Liver (tissue), 9 donors: ENCODE data around the gene UBXN6. TPM values are rescaled to one million over a fixed set of nuclear protein-coding genes. Genes with fewer than 3 reads are reported as not detected.

ENCODE experiments used
- DNase-seq: peaks from one replicate; pipeline ENCODE4 v3.0.0-alpha.2; 2017; ENCODE audit warnings: low spot score
- H3K27ac ChIP-seq, 2 donors: one replicate each; pipeline ENCODE4 v1.7.0; 2013; ENCODE audit warnings: inconsistent platforms in 2 of 2, low read length in 2 of 2, control low read depth in 1 of 2, low read depth in 1 of 2, mild to moderate bottlenecking in 1 of 2
- H3K27me3 ChIP-seq, 4 donors: one replicate each; pipeline versions ENCODE4 v1.6.1 to v1.7.0; 2013; ENCODE audit warnings: low read length in 3 of 4, inconsistent platforms in 1 of 4, mild to moderate bottlenecking in 1 of 4, moderate library complexity in 1 of 4; ENCODE audit not compliant: control insufficient read depth in 4 of 4, insufficient read depth in 4 of 4
- H3K36me3 ChIP-seq, 4 donors: one replicate each; pipeline versions ENCODE4 v1.6.1 to v1.7.0; 2013; ENCODE audit warnings: low read length in 3 of 4, mild to moderate bottlenecking in 3 of 4, low read depth in 1 of 4, moderate library complexity in 1 of 4; ENCODE audit not compliant: control insufficient read depth in 4 of 4, insufficient read depth in 3 of 4
- H3K4me1 ChIP-seq, 4 donors: one replicate each; pipeline versions ENCODE4 v1.6.1 to v1.7.0; 2013; ENCODE audit warnings: low read length in 3 of 4, mild to moderate bottlenecking in 3 of 4, moderate library complexity in 1 of 4; ENCODE audit not compliant: control insufficient read depth in 4 of 4, insufficient read depth in 4 of 4
- H3K4me3 ChIP-seq, 3 donors: one replicate each; pipeline versions ENCODE4 v1.6.1 to v1.7.0; 2013; ENCODE audit warnings: low read length in 3 of 3, control low read depth in 1 of 3, low read depth in 1 of 3, mild to moderate bottlenecking in 1 of 3
- H3K9ac ChIP-seq, 2 donors: one replicate each; pipeline ENCODE4 v1.7.0; 2013; ENCODE audit warnings: low read length in 2 of 2, mild to moderate bottlenecking in 2 of 2, moderate library complexity in 2 of 2, control low read depth in 1 of 2, low read depth in 1 of 2
- H3K9me3 ChIP-seq, 4 donors: one replicate each; pipeline versions ENCODE4 v1.6.1 to v1.7.0; 2013; ENCODE audit warnings: low read length in 3 of 4; ENCODE audit not compliant: control insufficient read depth in 4 of 4
- ATF3 ChIP-seq: IDR thresholded peaks from 2 replicates; pipeline ENCODE4 v1.6.1; 2016; ENCODE audit warnings: antibody characterized with exemption
- CTCF ChIP-seq: fragments of 150-350 bp; IDR thresholded peaks from 2 replicates; pipeline ENCODE4 v1.5.1; 2017; ENCODE audit warnings: improper control_type of control experiment, low read depth, low read length; ENCODE audit not compliant: missing input control
- FOXA2 ChIP-seq: IDR thresholded peaks from 2 replicates; pipeline ENCODE4 v1.6.1; 2016; ENCODE audit warnings: antibody characterized with exemption
- GABPA ChIP-seq, 2 donors: IDR thresholded peaks in 1 of 2; conservative IDR thresholded peaks in 1 of 2; 2 replicates each; pipeline ENCODE4 v1.6.1; 2016; ENCODE audit warnings: antibody characterized with exemption in 2 of 2, mild to moderate bottlenecking in 1 of 2, moderate library complexity in 1 of 2
- HNF4A ChIP-seq, 2 donors: conservative IDR thresholded peaks; 2 replicates each; pipeline ENCODE4 v1.6.1; 2016; ENCODE audit warnings: antibody characterized with exemption in 2 of 2, mild to moderate bottlenecking in 2 of 2
- HNF4G ChIP-seq: IDR thresholded peaks from 2 replicates; pipeline ENCODE4 v1.6.1; 2016; ENCODE audit warnings: antibody characterized with exemption
- JUND ChIP-seq, 2 donors: IDR thresholded peaks; 2 replicates each; pipeline ENCODE4 v1.6.1; 2016; ENCODE audit warnings: antibody characterized with exemption in 2 of 2
- NR2F2 ChIP-seq: IDR thresholded peaks from 2 replicates; pipeline ENCODE4 v1.6.1; 2016; ENCODE audit warnings: antibody characterized with exemption
- RXRA ChIP-seq, 2 donors: IDR thresholded peaks; 2 replicates each; pipeline ENCODE4 v1.6.1; 2017 to 2018; ENCODE audit warnings: antibody characterized with exemption in 2 of 2, mild to moderate bottlenecking in 1 of 2
- YY1 ChIP-seq: IDR thresholded peaks from 2 replicates; pipeline ENCODE4 v1.6.1; 2016; ENCODE audit warnings: antibody characterized with exemption, mild to moderate bottlenecking
- ZBTB33 ChIP-seq: IDR thresholded peaks from 2 replicates; pipeline ENCODE4 v1.6.1; 2016; ENCODE audit warnings: antibody characterized with exemption
- WGBS: extraction: QIAGEN DNeasy Blood & Tissue Kit; methylation state at CpG from one replicate; pipeline ENCODE4 v1.1.7; 2013; 5-methylcytosine and 5-hydroxymethylcytosine counted together
- polyA plus RNA-seq, 2 donors: library from polyadenylated mRNA; stranded (reverse) in 1 of 2; unstranded in 1 of 2; fragments of 200-250 nt in 1 of 2; fragments of >200 nt in 1 of 2; fragmentation: Nextera tagmentation in 1 of 2; extraction: Ambion mirVana in 1 of 2; gene quantifications; one replicate each; pipeline versions ENCODE4 v1.2.1 to v1.2.3, GENCODE V29; 2013 to 2015
- total RNA-seq, 2 donors: library from RNA; depleted of rRNA; stranded (reverse); fragments of >200 nt; gene quantifications; one replicate each; pipeline ENCODE4 v1.2.3, GENCODE V29; 2014
- donor health status: healthy.
- donor health status: healthy.
- donor health status: healthy.
- donor health status: healthy.
- donor health status: healthy.

Gene UBXN6
- total and polyA plus RNA-seq, 4 donors, result 33.0 to 92.3 (median 54.0) TPM

- no peak for TF ChIP-seq NR2F2
- no peak for TF ChIP-seq YY1
- TF ChIP-seq JUND (IDR thresholded peaks at IDR 0.05), result no peak
- no peak for TF ChIP-seq ATF3
- TF ChIP-seq ZBTB33, result no peak
- TF ChIP-seq RXRA (IDR thresholded peaks at IDR 0.05), result no peak
- TF ChIP-seq FOXA2, result no peak
- no peak for TF ChIP-seq CTCF
- TF ChIP-seq HNF4G, result no peak
- Histone ChIP-seq H3K27ac (no peak overlapping the region), H3K9me3 (no peaks in the 10 kb centered on the region), H3K36me3 (no peaks in the 10 kb centered on the region), H3K27me3 (no peaks in the 10 kb centered on the region), H3K4me3 (no peak overlapping the region), H3K9ac (no peak overlapping the region), H3K4me1 (peaks cover 0 to 12% (median 1%) of the 10 kb centered on the region in 4 donors)
- WGBS, result 87% methylated on average over 9 of the region's 9 CpGs
- no peak for DNase-seq
These were observed 41.3 kb downstream of the UBXN6 start for GRCh38 chr19:4416268-4416667.

- TF ChIP-seq HNF4A (conservative IDR thresholded peaks at IDR 0.05) (no peak), CTCF (no peak), GABPA (IDR thresholded peaks at IDR 0.05 in 1 of 2, conservative IDR thresholded peaks at IDR 0.05 in 1 of 2) (no peak), ATF3 (no peak)
- H3K27me3 ChIP-seq, result no peaks in the 10 kb centered on the region
- H3K4me3 ChIP-seq, result no peak overlapping the region
- H3K27ac ChIP-seq, result no peak overlapping the region
- peaks cover 0 to 12% (median 1%) of the 10 kb centered on the region in 4 donors for H3K4me1 ChIP-seq
- no peak overlapping the region for H3K9ac ChIP-seq
- WGBS, result 79% methylated on average over 10 of the region's 10 CpGs
- H3K36me3 ChIP-seq, result no peaks in the 10 kb centered on the region
- no peaks in the 10 kb centered on the region for H3K9me3 ChIP-seq
- no peak for DNase-seq
These were observed 42.2 kb downstream of the UBXN6 start for GRCh38 chr19:4415352-4415751.
